Gastrocnemius medialis (tissue), 4 donors: Measurements from ENCODE around the gene TCP11. TPM values are rescaled to one million over a fixed set of nuclear protein-coding genes. Genes with fewer than 3 reads are reported as not detected.

ENCODE experiments used
- ATAC-seq, 2 donors: fragments of 150-250 bp; one replicate each; pipeline ENCODE4 v1.9.1; 2016
- DNase-seq, 2 donors: peaks; one replicate each; pipeline ENCODE4 v3.0.0-alpha.2; 2019
- H3K27ac ChIP-seq, 4 donors: fragments of 200-600 bp; sonication (generic); 1 replicate in 1 of 4; 2 replicates in 3 of 4; pipeline ENCODE4 v1.5.1; 2016 to 2018; ENCODE audit warnings: mild to moderate bottlenecking in 2 of 4, moderate library complexity in 1 of 4
- H3K27me3 ChIP-seq, 3 donors: fragments of 200-600 bp; sonication (generic) in 2 of 3; 1 replicate in 1 of 3; 2 replicates in 2 of 3; pipeline versions ENCODE4 v1.5.1 to v1.6.0; 2016 to 2019; ENCODE audit warnings: mild to moderate bottlenecking in 1 of 3, moderate library complexity in 1 of 3
- H3K36me3 ChIP-seq, 2 donors: fragments of 200-600 bp; sonication (generic) in 1 of 2; one replicate each; pipeline ENCODE4 v1.5.1; 2017 to 2018
- H3K4me1 ChIP-seq, 2 donors: fragments of 200-600 bp; sonication (generic) in 1 of 2; one replicate each; pipeline ENCODE4 v1.5.1; 2016 to 2017; ENCODE audit warnings: mild to moderate bottlenecking in 2 of 2
- H3K4me3 ChIP-seq, 4 donors: fragments of 200-600 bp; sonication (generic) in 3 of 4; 1 replicate in 1 of 4; 2 replicates in 3 of 4; pipeline ENCODE4 v1.5.1; 2016 to 2019; ENCODE audit warnings: mild to moderate bottlenecking in 2 of 4
- H3K9me3 ChIP-seq, 3 donors: fragments of 200-600 bp; sonication (generic) in 2 of 3; 1 replicate in 1 of 3; 2 replicates in 2 of 3; pipeline ENCODE4 v1.5.1; 2016 to 2019
- POLR2A ChIP-seq, 2 donors: fragments of 450-650 bp; IDR thresholded peaks; one replicate each; pipeline ENCODE4 v1.6.1; 2017; ENCODE audit warnings: antibody characterized with exemption in 2 of 2, mild to moderate bottlenecking in 2 of 2, moderate library complexity in 2 of 2
- in situ Hi-C, 4 donors: fragments of 200-750 bp; cut with MboI; loops; one replicate each; pipeline versions ENCODE4 v1.15.0 to v1.8.0; 2017; ENCODE audit warnings: low sequenced_read_pairs in 4 of 4
- intact Hi-C: fragments of 100-400 bp; cut with DNase I; formaldehyde crosslinking; loops from one replicate; pipeline ENCODE4 v1.15.1; 2023; ENCODE audit warnings: low total_unique reads
- total RNA-seq, 4 donors: library from RNA; depleted of rRNA; stranded (reverse); fragments of >200 nt; gene quantifications; one replicate each; pipeline versions ENCODE4 v1.1.0 to v1.2.3, GENCODE V29; 2016
- TF ChIP-seq, protein P1 (sequence below), 5 experiments: fragments of 450-650 bp in 3 of 5; fragments of 200-600 bp in 2 of 5; sonication (generic) in 2 of 5; IDR thresholded peaks in 4 of 5; conservative IDR thresholded peaks in 1 of 5; 1 replicate in 4 of 5; 2 replicates in 1 of 5; pipeline ENCODE4 v1.5.1; 2016 to 2019; ENCODE audit warnings: antibody characterized with exemption in 5 of 5, mild to moderate bottlenecking in 3 of 5, moderate library complexity in 3 of 5

TCP11 gene
- total RNA-seq, 4 donors from 2014 or later: 0.41 TPM; not detected in 3

GRCh38 chr6:35084511-35085203 is 56.5 kb downstream of the TCP11 start:
- Histone ChIP-seq H3K27ac (no peak overlapping the region), H3K4me3 (no peak overlapping the region), H3K4me1 (no peaks in the 10 kb centered on the region), H3K36me3 (peaks cover 0 to 89% of the 10 kb centered on the region in 2 donors), H3K27me3 (no peaks in the 10 kb centered on the region), H3K9me3 (no peaks in the 10 kb centered on the region)
- no peak for DNase-seq
- no peak for ATAC-seq
- TF ChIP-seq, protein P1, sequence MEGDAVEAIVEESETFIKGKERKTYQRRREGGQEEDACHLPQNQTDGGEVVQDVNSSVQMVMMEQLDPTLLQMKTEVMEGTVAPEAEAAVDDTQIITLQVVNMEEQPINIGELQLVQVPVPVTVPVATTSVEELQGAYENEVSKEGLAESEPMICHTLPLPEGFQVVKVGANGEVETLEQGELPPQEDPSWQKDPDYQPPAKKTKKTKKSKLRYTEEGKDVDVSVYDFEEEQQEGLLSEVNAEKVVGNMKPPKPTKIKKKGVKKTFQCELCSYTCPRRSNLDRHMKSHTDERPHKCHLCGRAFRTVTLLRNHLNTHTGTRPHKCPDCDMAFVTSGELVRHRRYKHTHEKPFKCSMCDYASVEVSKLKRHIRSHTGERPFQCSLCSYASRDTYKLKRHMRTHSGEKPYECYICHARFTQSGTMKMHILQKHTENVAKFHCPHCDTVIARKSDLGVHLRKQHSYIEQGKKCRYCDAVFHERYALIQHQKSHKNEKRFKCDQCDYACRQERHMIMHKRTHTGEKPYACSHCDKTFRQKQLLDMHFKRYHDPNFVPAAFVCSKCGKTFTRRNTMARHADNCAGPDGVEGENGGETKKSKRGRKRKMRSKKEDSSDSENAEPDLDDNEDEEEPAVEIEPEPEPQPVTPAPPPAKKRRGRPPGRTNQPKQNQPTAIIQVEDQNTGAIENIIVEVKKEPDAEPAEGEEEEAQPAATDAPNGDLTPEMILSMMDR (IDR thresholded peaks at IDR 0.05 in 4 of 5, conservative IDR thresholded peaks at IDR 0.05 in 1 of 5): no peak
- TF ChIP-seq POLR2A (IDR thresholded peaks at IDR 0.05): no peak
- in situ Hi-C loops: no loop called here
- intact Hi-C loops: no loop called here

DNA sequence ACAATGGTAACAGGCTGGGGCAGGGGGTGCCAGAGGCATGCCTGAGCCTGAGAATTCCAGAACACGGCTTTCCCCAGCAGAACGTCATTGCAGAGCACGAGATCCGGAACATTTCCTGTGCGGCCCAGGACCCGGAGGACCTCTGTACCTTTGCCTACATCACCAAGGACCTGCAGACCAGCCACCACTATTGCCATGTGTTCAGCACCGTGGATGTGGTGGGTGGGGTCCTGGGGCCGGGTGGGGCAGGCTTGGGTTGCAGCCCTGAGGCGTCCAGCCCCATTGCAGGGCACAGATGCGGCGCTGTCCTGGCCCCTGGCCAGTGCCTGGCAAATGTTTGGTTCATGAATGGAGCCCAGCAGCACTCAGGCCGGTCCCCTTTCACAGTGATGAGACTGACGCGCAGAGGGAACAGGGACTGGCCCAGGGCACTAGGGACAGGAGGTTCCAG is 57.1 kb downstream of the TCP11 start:
- intact Hi-C loops: no loop called here
- in situ Hi-C loops: no loop called here
- DNase-seq (no peak), ATAC-seq (no peak)
- Histone ChIP-seq H3K9me3 (no peaks in the 10 kb centered on the region), H3K4me1 (no peaks in the 10 kb centered on the region), H3K27me3 (no peaks in the 10 kb centered on the region), H3K4me3 (no peak overlapping the region), H3K36me3 (peaks cover 0 to 89% of the 10 kb centered on the region in 2 donors), H3K27ac (no peak overlapping the region)
- no peak for TF ChIP-seq POLR2A (IDR thresholded peaks at IDR 0.05)
- TF ChIP-seq, protein P1 (IDR thresholded peaks at IDR 0.05 in 4 of 5, conservative IDR thresholded peaks at IDR 0.05 in 1 of 5): no peak

DNA sequence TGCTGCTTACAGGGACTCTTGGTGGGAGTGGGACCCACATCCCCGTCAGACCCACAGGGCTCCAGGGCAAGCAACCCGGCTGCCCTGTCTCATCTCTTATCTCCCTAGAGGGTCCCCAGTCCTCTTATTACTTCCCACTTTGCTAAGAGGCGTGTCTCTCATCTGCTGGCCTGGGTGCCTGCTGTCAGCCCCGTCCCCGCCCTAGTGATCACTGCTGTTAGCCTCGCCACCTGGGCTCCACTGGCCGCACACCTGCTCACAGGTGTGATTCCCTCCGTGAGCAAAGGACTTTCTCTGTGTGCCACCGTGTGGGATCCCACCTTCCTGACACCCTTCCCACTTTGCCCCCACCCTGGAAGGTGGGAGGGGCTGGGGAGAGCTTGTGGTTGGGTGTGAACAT is 57.6 kb downstream of the TCP11 start:
- H3K36me3 ChIP-seq: peaks cover 0 to 90% of the 10 kb centered on the region in 2 donors
- intact Hi-C loops (no loop called here), in situ Hi-C loops (no loop called here)
- no peak overlapping the region for H3K4me3 ChIP-seq
- H3K27me3 ChIP-seq: no peaks in the 10 kb centered on the region
- no peaks in the 10 kb centered on the region for H3K4me1 ChIP-seq
- H3K27ac ChIP-seq: no peak overlapping the region
- no peak for ATAC-seq
- TF ChIP-seq, protein P1 (IDR thresholded peaks at IDR 0.05 in 4 of 5, conservative IDR thresholded peaks at IDR 0.05 in 1 of 5): no peak
- TF ChIP-seq POLR2A (IDR thresholded peaks at IDR 0.05): no peak
- no peaks in the 10 kb centered on the region for H3K9me3 ChIP-seq
- no peak for DNase-seq

GRCh38 chr6:35082733-35083403 is 58.3 kb downstream of the TCP11 start:
- DNase-seq (no peak), ATAC-seq (no peak)
- H3K27me3 ChIP-seq: no peaks in the 10 kb centered on the region
- TF ChIP-seq POLR2A (IDR thresholded peaks at IDR 0.05): no peak
- TF ChIP-seq, protein P1 (IDR thresholded peaks at IDR 0.05 in 4 of 5, conservative IDR thresholded peaks at IDR 0.05 in 1 of 5): no peak
- no peaks in the 10 kb centered on the region for H3K9me3 ChIP-seq
- H3K4me3 ChIP-seq: no peak overlapping the region
- in situ Hi-C loops (no loop called here), intact Hi-C loops (no loop called here)
- H3K4me1 ChIP-seq: no peaks in the 10 kb centered on the region
- H3K36me3 ChIP-seq: peaks cover 0 to 92% of the 10 kb centered on the region in 2 donors
- H3K27ac ChIP-seq: no peak overlapping the region
